ENCODE data around the gene LMBRD1. TPM values are rescaled to one million over a fixed set of nuclear protein-coding genes. Genes with fewer than 3 reads are reported as not detected.
"Not testable (repeated sequence)": the region's sequence is repeated elsewhere in the genome, so short reads cannot be mapped to it uniquely, and the experiment has no call there.

LMBRD1 gene
- total RNA-seq, 1 donor from 2014 or later: 66.0 TPM

DNA sequence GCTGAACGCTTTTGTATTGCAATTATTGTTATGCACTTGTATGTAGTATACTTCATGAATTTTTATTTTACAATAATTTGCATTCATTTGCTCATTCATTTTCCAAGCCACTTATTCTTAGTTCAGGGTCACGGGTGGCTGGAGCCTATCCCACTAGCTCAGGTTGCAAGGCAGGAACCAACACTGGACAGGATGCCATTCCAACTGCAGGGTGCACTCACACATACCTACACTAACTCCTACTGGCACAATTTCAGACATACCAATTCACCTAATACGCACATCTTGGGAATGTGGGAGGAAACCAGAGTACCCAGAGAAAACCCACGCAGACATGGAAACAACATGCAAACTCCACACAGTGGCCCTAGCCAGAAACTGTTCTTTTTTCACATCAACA lies 61.8 kb downstream of the LMBRD1 start:
- DNase-seq (ENCODE audit: low spot score): no peak

DNA sequence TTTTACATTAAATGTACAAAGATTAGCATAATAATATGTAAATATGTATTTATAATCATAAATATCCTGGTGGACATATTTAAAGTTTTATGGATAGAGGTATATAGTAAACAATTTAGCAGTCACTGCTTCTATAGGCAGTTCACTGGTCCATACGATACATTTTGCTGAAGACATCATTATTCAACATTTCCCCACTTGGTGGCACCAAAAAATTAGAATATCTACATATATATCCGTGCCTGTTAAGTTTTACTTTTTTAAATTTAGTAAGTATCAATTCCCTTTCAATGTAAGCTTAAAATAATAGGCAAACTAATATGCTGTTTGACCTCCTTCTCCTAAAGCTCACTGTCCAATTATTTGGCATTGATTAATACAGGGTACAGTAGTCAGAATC lies 64.2 kb downstream of the LMBRD1 start:
- no peak for DNase-seq (ENCODE audit: low spot score)

GRCh38 chr6:69732045-69732444 lies 64.8 kb downstream of the LMBRD1 start:
- DNase-seq (ENCODE audit: low spot score): no peak

DNA sequence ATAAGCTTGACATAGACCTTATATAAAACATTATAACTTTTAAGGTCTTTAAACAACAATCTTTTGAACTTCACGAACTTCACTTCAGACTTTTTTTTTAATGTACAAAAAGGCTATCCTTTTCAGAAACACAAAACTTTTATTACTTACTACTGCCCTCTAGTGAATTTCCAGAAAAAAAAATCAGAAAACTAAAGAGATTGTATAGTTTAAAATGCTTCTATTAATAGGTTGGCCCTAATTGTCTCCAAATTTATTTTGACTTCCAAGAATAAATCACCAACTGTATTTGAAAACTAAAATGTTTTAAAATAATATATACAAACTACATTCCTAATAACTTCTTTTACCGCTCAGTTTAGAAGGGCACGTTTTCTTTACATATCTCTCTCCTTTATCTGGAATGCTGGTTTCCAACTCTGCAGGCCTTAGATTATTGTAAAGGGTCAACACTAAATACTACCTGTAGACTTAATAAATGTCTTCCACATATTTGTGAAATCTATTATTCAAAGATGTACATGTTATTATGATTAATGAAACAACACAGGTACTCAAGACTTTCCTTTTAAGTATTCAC lies 66.8 kb downstream of the LMBRD1 start:
- DNase-seq (ENCODE audit: low spot score): no peak

DNA sequence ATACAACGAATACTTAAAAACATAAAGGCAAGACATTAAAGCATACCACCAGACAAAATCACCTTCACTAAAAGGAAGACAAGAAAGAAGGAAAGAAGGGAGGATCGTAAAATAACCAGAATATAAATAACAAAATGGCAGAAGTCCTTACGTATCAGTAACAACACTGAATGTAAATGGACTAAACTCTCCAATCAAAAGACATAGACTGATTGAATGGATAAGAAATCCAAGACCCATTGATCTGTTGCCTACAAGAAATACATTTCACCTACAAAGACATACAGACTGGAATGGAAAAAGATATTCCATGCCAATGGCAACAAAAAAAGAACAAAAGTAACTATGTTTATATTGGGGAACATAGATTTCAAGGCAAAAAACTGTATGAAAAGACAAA lies 74.1 kb downstream of the LMBRD1 start:
- DNase-seq (ENCODE audit: low spot score): no peak

GRCh38 chr6:69719602-69720193 lies 77.1 kb downstream of the LMBRD1 start:
- no peak for DNase-seq (ENCODE audit: low spot score)

GRCh38 chr6:69706724-69707123 lies 90.1 kb downstream of the LMBRD1 start:
- DNase-seq (ENCODE audit: low spot score): no peak

GRCh38 chr6:69705954-69706353 lies 90.9 kb downstream of the LMBRD1 start:
- DNase-seq (ENCODE audit: low spot score): no peak

DNA sequence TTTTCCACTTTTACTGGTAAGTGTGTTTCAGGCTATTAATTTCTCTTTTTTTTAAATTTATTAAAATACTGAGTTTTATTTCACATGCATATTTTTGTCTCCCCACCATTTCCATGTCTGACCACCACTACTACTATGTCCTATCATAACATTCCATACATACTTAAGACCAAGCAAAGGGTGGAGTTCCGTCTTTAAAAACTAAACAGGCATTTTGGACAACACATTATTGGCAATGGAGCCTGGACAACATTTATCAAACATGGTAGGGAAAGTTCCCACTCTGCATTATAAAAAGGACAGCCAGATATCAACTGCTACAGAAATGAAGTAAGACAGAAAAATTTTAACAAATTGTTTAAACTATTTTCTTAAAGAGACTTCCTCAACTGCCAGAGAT lies 91.9 kb downstream of the LMBRD1 start:
- DNase-seq (ENCODE audit: low spot score): no peak

GRCh38 chr6:69699655-69700054 lies 97.2 kb downstream of the LMBRD1 start:
- DNase-seq (ENCODE audit: low spot score): no peak

DNA sequence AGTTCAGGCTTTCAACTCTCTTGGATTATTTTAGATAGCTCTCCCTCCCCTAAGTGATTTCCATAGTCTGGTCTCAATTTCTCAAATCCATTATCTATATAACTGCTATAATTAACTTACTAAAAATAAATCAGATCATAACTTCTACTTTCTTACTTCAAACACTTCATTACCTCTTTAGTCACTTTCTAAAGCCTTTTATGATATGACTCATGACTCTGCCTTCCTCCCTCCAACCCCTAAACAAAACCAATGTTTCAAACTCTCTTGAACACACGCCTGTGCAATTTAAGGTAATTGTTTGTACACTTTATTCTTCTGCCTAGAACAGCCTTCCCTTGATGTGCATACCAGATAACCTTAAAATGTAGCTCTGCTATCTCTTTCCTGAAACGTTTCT lies 100.5 kb downstream of the LMBRD1 start:
- DNase-seq (ENCODE audit: low spot score): no peak

DNA sequence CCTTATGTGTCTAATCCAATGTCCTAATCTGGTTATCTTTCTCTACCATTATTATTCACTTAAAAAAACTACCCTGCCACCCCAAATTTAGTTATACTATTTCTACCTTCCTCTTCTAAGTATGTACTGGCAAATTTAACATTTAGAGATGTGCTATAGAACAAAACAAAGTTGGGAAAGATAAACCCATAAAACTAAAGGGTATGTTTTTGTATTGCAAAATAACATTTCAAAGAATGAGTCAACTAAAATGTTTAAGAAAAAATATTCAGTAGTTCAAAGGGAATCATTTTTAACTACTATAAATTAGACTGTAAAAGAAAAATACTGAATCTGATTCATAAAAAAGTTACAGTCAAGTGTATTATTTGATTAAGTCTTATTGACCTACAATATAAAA lies 103.0 kb downstream of the LMBRD1 start:
- DNase-seq (ENCODE audit: low spot score): no peak

DNA sequence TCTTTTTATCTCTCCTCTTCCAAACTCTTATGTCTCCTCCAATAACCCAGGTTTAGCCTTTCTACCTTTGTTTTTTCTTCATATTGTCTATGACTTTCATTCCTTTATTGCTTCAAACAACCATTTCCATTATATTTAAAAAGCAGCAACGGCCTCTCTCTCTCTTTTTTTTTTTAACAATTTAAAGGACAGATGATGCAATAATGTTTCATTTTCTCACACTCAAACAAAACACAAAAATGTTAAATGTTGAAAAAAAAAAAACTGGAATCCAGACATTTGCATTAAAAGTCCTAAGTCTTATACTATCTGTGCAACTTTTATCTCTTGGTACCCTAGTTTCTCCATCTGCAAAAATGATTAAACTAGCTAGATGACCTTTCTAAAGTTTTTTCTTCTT lies 105.8 kb downstream of the LMBRD1 start:
- no peak for DNase-seq (ENCODE audit: low spot score)

- no peak for DNase-seq (ENCODE audit: low spot score)
Measured at GRCh38 chr6:69680302-69680701, 116.5 kb downstream of the LMBRD1 start.

DNA sequence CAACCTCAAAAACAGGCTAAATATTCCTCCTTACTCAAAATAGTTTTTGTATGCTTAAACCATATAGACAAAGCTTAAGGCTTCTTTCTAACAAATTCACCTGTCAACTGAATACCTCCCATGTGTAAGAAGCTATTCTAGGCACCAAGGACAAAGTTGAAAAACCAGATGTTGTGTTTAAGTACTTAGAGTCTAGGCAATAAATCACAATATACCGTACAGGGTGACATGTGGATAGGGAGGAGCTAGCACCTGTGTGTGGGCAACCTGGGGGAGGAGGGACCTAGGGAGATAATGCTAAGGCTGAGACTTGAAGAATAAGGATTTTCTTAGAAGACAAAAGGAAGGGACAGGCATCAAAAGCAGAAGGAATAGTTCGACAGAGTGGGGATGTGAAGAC lies 123.5 kb downstream of the LMBRD1 start:
- no peak for DNase-seq (ENCODE audit: low spot score)

GRCh38 chr6:69668916-69669315 lies 127.9 kb downstream of the LMBRD1 start:
- no peak for DNase-seq (ENCODE audit: low spot score)

DNA sequence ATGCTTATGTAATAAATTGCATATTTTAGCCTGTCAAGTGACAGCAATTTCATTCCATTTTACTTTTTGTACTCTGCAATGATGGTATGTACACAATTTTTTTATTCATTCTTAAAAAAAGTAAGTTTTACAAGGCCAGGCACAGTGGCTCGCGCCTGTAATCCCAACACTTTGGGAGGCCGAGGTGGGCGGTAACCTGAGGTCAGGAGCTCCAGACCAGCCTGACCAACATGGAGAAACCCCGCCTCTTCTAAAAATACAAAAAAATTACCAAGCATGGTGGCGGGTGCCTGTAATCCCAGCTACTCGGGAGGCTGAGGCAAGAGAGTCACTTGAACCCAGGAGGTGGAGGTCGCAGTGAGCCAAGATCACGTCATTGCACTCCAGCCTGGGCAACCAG lies 130.0 kb downstream of the LMBRD1 start:
- not testable (repeated sequence) for DNase-seq (ENCODE audit: low spot score)

GRCh38 chr6:69665437-69665836 lies 131.4 kb downstream of the LMBRD1 start:
- DNase-seq (ENCODE audit: low spot score): no peak

DNA sequence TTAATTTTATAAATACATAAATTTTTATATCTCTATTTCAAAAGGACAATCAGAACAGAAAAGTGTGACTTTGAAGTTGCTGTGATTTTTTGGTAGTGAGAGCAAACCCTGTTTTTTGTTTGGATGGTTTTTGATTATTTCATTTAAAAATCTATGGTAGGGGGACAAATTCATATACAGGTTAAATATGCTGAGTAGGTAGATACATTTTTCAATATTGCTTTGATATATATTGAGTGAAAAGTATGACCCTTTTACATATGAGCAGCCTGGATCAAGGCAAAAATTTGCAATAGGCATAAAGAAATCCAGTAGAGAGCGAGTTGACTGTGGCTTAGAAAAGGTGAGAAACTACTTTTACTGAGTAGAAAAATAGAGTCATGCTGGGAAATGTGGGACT lies 132.3 kb downstream of the LMBRD1 start:
- DNase-seq (ENCODE audit: low spot score): no peak

DNA sequence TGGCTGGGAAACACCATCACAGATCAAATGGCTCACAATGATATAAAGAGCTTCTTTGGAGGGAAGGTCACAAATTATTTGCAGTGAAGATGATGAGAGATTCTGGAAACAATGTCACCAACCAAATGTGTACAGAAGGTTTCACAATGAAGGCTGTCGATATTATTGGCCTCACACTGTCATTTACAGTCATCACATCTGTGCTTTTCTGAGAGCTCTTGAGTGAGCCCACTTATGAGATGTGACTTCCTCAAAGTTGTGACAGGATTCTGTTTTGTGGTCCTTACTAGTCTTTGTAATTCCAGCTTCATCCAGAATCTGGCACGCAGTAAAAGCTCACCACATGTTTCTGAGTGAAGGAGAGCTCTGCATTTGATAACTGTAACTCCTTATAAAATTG lies 133.6 kb downstream of the LMBRD1 start:
- DNase-seq (ENCODE audit: low spot score): no peak

- DNase-seq (ENCODE audit: low spot score): no peak
Measured at GRCh38 chr6:69650703-69651102, 146.1 kb downstream of the LMBRD1 start.

DNA sequence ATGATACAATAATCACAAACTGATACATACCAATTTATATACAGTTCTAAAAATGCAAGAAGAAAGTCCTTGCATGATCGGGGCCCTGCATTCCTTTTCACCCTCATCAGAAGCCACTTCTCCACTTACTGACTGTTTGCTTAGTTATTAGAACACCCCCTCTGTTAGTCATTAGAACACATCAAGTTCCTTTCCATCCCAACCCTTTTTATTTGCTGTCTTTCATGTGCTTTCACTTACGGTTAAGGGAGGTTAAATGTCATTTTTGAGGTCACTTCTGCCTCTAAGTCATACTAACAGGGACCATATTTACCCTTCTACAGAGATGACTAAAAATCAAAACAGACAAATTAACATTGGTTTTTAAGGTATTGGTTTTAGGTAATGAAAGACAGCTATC lies 149.1 kb downstream of the LMBRD1 start:
- DNase-seq (ENCODE audit: low spot score): no peak

GRCh38 chr6:69643688-69644087 lies 153.1 kb downstream of the LMBRD1 start:
- DNase-seq (ENCODE audit: low spot score): no peak

DNA sequence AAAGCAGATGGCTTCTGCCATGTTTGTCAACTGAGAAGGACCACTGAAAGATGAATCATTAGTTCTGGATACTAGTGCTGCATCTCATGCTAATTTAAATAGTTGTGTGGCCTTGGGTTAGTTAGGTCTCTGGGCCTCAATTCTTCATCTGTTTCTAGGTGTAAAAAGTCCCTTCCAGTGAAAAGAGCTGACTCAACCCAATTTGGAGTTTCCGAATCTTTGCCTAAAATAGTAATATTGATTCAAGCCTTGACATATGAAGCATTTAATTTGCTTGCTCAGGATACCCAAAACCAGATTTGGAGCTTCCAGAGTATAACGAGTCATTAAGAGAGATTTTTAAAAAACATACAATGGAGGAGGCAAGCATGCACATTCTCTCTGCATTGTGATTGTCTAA lies 163.9 kb downstream of the LMBRD1 start:
- no peak for DNase-seq (ENCODE audit: low spot score)

Data from ureter (tissue), 1 donor.